ENCODE measurements around the gene MAPK7. TPM values are rescaled to one million over a fixed set of nuclear protein-coding genes. Genes with fewer than 3 reads are reported as not detected.

Gene MAPK7
- total and polyA plus RNA-seq, 10 of the 15 experiments (the other 5 are each of a cell fraction or from before 2014, with no cell fraction given) = 0.37 to 13.5 (median 5.6) TPM

DNA sequence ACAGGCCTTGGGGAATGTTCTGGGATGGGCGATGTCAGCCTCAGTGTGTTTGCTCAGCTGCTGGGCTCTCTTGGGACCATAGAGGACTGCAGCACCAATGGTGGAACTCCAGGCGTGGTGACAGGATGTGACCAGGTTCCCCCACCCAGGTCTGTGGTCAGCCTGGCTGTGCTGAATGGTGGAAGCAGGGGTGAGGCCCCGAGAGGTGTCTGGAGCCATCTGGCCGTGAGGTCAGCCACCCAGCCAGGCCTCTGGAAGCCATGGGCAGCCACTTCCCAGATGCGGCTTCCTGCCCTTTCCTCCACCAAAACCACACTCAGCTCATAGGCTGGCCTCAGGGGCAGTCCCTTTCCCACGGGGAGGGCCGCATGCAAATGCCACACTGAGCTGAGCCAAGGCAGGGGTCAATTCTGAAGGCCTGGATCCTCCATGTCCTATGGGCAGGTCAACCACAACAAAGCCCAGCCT lies 7.8 kb upstream of the MAPK7 start (continued):
- TF ChIP-seq, protein P1, sequence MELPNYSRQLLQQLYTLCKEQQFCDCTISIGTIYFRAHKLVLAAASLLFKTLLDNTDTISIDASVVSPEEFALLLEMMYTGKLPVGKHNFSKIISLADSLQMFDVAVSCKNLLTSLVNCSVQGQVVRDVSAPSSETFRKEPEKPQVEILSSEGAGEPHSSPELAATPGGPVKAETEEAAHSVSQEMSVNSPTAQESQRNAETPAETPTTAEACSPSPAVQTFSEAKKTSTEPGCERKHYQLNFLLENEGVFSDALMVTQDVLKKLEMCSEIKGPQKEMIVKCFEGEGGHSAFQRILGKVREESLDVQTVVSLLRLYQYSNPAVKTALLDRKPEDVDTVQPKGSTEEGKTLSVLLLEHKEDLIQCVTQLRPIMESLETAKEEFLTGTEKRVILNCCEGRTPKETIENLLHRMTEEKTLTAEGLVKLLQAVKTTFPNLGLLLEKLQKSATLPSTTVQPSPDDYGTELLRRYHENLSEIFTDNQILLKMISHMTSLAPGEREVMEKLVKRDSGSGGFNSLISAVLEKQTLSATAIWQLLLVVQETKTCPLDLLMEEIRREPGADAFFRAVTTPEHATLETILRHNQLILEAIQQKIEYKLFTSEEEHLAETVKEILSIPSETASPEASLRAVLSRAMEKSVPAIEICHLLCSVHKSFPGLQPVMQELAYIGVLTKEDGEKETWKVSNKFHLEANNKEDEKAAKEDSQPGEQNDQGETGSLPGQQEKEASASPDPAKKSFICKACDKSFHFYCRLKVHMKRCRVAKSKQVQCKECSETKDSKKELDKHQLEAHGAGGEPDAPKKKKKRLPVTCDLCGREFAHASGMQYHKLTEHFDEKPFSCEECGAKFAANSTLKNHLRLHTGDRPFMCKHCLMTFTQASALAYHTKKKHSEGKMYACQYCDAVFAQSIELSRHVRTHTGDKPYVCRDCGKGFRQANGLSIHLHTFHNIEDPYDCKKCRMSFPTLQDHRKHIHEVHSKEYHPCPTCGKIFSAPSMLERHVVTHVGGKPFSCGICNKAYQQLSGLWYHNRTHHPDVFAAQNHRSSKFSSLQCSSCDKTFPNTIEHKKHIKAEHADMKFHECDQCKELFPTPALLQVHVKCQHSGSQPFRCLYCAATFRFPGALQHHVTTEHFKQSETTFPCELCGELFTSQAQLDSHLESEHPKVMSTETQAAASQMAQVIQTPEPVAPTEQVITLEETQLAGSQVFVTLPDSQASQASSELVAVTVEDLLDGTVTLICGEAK (IDR thresholded peaks at IDR 0.05; ENCODE audit: borderline replicate concordance) = no peak
- TF ChIP-seq MTA3 (IDR thresholded peaks at IDR 0.05; ENCODE audit: borderline replicate concordance, low read length) (no peak), RB1 (IDR thresholded peaks at IDR 0.05; ENCODE audit: borderline replicate concordance) (no peak)

DNA sequence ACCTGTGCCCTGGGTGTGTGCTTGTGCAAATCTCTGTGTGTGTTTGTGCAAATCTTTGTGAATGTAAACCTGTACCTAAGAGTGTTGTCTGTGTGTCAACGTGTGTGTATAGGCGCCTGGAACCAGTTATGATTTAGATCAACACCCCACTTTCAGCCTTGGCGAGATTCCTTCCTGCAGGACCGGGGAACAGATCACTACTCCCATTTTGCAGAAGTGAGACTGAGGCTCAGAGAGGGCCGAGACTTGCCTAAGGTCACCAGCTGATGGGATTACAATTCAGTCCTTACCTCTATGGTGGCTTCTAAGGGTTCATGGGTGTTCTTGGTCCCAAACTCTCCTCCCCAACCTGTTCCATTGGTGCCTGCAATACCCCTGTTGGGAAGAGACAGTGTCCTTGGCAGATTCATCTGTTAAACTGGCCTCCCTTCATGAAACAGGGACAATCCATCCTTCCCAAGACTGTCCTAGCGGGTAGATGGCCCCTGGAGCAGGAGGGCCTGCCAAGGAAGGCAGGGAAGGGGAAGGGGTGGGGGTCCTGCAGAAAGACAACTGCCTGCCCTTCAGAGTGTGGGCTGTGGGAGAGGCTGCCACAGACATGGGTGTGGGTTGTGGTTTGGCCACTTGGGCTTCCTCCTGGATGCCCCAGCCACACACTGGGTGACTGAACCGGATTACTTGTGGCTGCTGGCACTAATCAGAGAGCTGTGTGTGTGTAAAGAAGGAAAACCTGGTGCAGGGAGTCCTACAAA lies 6.9 kb upstream of the MAPK7 start:
- ChIA-PET POLR2A (no interaction called here), RAD21 (ENCODE audit: unreplicated experiment) (interaction anchor here (0.9 kb wide), 1 partner anchor 9 kb away, joined by 3 read pairs; the partner anchor contains the start of gene B9D1), SMC1A (ENCODE audit: uncharacterized antibody, unreplicated experiment) (interaction anchor here (0.7 to 0.9 kb wide), 2 partner anchors 8 to 76 kb away, joined by 3 to 4 read pairs; no protein-coding TSS in a partner anchor), CTCF (interaction anchor here (1.3 kb wide), 1 partner anchor 9 kb away, joined by 4 read pairs; the partner anchor contains the start of gene B9D1)
- intact Hi-C loops (cut with micrococcal nuclease; ENCODE audit: unreplicated experiment) = no loop called here
- H2AFZ ChIP-seq (ENCODE audit: control insufficient read depth, low read depth, low read length) = no peak overlapping the region
- H3K4me1 ChIP-seq (ENCODE audit: control insufficient read depth, insufficient read depth, low read length) = peaks cover 26% of the 10 kb centered on the region
- ATAC-seq (peak; percentile 44), DNase-seq (ENCODE audit: low read depth, low spot score) (no peak), FAIRE-seq (no peak)
- H3K79me2 ChIP-seq (ENCODE audit: control insufficient read depth, insufficient read depth, low read length) = no peaks in the 10 kb centered on the region
- H3K27ac ChIP-seq (ENCODE audit: control insufficient read depth, insufficient read depth) = no peak overlapping the region
- no TSS peak for BruUV-seq (replicated peaks)
- H3K4me3 ChIP-seq = no peak overlapping the region
- H4K20me1 ChIP-seq (ENCODE audit: control insufficient read depth, insufficient read depth) = 0 out of 2 replicates have a peak, but pooled peaks cover 3% of the 10 kb centered on the region
- no peaks in the 10 kb centered on the region for H3K9me3 ChIP-seq (replicated peaks; ENCODE audit: control insufficient read depth, insufficient read depth, low read length)
- no peaks in the 10 kb centered on the region for H3K36me3 ChIP-seq (ENCODE audit: control insufficient read depth in 2 of 2, insufficient read depth in 2 of 2, low read length in 1 of 2)
- in situ Hi-C loops (cut with MboI) = no loop called here
- no peaks in the 10 kb centered on the region for H3K27me3 ChIP-seq (replicated peaks in 1 of 2; ENCODE audit: control insufficient read depth in 2 of 2, insufficient read depth in 2 of 2, low read length in 1 of 2)
- H3K4me2 ChIP-seq (ENCODE audit: control insufficient read depth, insufficient read depth) = peak overlapping the region; percentile 63; the same call in 1 of the 2 replicates
- H3K9ac ChIP-seq (ENCODE audit: control insufficient read depth, insufficient read depth, low read length) = no peak overlapping the region
- WGBS (ENCODE audit: insufficient coverage, insufficient replicate concordance, low lambda C conversion rate, missing lambda C conversion rate) = 37% methylated on average over 7 of the region's 7 CpGs
- TF ChIP-seq, protein P2, sequence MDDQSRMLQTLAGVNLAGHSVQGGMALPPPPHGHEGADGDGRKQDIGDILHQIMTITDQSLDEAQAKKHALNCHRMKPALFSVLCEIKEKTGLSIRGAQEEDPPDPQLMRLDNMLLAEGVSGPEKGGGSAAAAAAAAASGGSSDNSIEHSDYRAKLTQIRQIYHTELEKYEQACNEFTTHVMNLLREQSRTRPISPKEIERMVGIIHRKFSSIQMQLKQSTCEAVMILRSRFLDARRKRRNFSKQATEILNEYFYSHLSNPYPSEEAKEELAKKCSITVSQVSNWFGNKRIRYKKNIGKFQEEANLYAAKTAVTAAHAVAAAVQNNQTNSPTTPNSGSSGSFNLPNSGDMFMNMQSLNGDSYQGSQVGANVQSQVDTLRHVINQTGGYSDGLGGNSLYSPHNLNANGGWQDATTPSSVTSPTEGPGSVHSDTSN (IDR thresholded peaks at IDR 0.05; ENCODE audit: insufficient replicate concordance, low read depth, low read length) = peak; percentile 13
- TF ChIP-seq EP300 (IDR thresholded peaks at IDR 0.05; ENCODE audit: borderline replicate concordance in 1 of 2, control insufficient read depth in 1 of 2, low read depth in 2 of 2, low read length in 2 of 2) (no peak), MXI1 (IDR thresholded peaks at IDR 0.05; ENCODE audit: low read depth, low read length) (no peak), CHD4 (IDR thresholded peaks at IDR 0.05) (no peak), SPI1 (IDR thresholded peaks at IDR 0.05; ENCODE audit: borderline replicate concordance, insufficient read depth, low read depth, low read length) (peak; percentile 60; the same call in 1 of the 2 replicates), FOS (IDR thresholded peaks at IDR 0.05; ENCODE audit: borderline replicate concordance, extremely low read depth, insufficient read length) (no peak), SMC3 (IDR thresholded peaks at IDR 0.05; ENCODE audit: borderline replicate concordance, low read length) (no peak)
- TF ChIP-seq, protein P3, sequence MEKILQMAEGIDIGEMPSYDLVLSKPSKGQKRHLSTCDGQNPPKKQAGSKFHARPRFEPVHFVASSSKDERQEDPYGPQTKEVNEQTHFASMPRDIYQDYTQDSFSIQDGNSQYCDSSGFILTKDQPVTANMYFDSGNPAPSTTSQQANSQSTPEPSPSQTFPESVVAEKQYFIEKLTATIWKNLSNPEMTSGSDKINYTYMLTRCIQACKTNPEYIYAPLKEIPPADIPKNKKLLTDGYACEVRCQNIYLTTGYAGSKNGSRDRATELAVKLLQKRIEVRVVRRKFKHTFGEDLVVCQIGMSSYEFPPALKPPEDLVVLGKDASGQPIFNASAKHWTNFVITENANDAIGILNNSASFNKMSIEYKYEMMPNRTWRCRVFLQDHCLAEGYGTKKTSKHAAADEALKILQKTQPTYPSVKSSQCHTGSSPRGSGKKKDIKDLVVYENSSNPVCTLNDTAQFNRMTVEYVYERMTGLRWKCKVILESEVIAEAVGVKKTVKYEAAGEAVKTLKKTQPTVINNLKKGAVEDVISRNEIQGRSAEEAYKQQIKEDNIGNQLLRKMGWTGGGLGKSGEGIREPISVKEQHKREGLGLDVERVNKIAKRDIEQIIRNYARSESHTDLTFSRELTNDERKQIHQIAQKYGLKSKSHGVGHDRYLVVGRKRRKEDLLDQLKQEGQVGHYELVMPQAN (conservative IDR thresholded peaks at IDR 0.05) = no peak
